HUES6 (cell line): Measurements from ENCODE around the gene TPP2.

Source experiments
- H3K27ac ChIP-seq: 2 replicates; pipeline ENCODE4 v1.7.0; 2013; ENCODE audit warnings: low read depth, mild to moderate bottlenecking, low read length, inconsistent platforms
- H3K27me3 ChIP-seq: 2 replicates; pipeline ENCODE4 v1.6.1; 2013; ENCODE audit warnings: low read length; ENCODE audit not compliant: control insufficient read depth, insufficient read depth
- H3K36me3 ChIP-seq: 2 replicates; pipeline ENCODE4 v1.6.1; 2013; ENCODE audit warnings: low read length; ENCODE audit not compliant: control insufficient read depth, insufficient read depth
- H3K4me1 ChIP-seq: 2 replicates; pipeline ENCODE4 v1.6.1; 2013; ENCODE audit warnings: low read length; ENCODE audit not compliant: control insufficient read depth, insufficient read depth
- H3K4me3 ChIP-seq: 2 replicates; pipeline ENCODE4 v1.5.1; 2013; ENCODE audit warnings: low read depth, low read length
- H3K9ac ChIP-seq: one replicate; pipeline ENCODE4 v1.6.1; 2013; ENCODE audit warnings: mild to moderate bottlenecking, low read length
- H3K9me3 ChIP-seq: 2 replicates; pipeline ENCODE4 v1.6.1; 2013; ENCODE audit warnings: low read depth, low read length; ENCODE audit not compliant: control insufficient read depth, insufficient read depth

Gene TPP2

GRCh38 chr13:102693776-102694175 lies 97.0 kb downstream of the TPP2 start:
- Histone ChIP-seq H3K9ac (no peak overlapping the region), H3K9me3 (peaks cover 4% of the 10 kb centered on the region; the same call in 1 of the 2 replicates), H3K4me1 (peaks cover 16% of the 10 kb centered on the region; the same call in 1 of the 2 replicates), H3K36me3 (no peaks in the 10 kb centered on the region), H3K27me3 (no peaks in the 10 kb centered on the region), H3K27ac (no peak overlapping the region), H3K4me3 (no peak overlapping the region)

DNA sequence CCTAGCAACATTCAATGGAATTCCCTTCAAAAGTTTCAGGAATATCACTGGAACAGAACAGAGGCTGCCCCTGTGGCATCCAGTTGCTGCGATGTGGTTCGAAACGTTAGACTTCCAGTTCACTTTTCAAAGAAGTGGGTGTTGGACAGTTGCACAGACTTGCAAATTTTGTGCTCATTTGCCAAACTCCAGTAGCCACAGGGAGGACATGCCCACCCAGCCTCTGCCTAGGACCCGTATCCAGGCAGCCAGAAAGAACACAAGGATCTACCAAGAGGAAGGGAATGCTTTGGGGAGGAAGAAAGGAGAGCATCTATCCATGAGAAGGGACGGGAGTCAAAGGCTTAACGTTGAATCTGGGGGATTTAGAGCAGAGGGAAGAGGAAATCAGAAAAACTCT lies 98.2 kb downstream of the TPP2 start, which contains the start of gene METTL21C:
Gene METTL21C (minus strand): TSS at position 108 of the 400 bp plus-strand sequence. CDS start 546 bp downstream, outside the sequence.
- Histone ChIP-seq H3K9ac (no peak within 1 kb of the TSS), H3K4me3 (no peak within 1 kb of the TSS), H3K9me3 (peaks cover 8% of the 10 kb centered on the region; the same call in 1 of the 2 replicates), H3K27ac (no peak within 1 kb of the TSS), H3K36me3 (no peaks in the 10 kb centered on the region), H3K4me1 (peaks cover 16% of the 10 kb centered on the region; the same call in 1 of the 2 replicates), H3K27me3 (no peaks in the 10 kb centered on the region)

DNA sequence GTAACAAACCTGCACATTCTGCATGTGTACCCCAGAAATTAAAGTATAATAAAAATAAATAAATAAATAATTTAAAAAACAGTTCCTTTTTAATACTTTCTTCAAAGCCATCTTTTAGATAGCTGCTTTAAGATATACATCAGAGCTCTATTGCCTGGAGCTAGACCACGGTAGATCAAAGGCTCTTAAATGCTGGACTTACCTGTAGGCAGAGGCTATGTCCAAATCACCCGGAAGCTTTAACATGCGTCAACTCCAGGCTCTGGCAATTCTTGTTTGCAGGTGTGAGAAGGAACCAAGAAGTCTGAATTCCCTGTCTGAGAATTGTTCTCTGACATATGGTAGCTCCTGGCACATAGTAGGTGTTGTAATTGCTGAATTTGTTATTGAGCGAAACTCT lies 99.7 kb downstream of the TPP2 start:
- Histone ChIP-seq H3K9me3 (peaks cover 8% of the 10 kb centered on the region; the same call in 1 of the 2 replicates), H3K27me3 (no peaks in the 10 kb centered on the region), H3K27ac (no peak overlapping the region), H3K36me3 (no peaks in the 10 kb centered on the region), H3K9ac (no peak overlapping the region), H3K4me3 (no peak overlapping the region), H3K4me1 (peaks cover 19% of the 10 kb centered on the region; the same call in 1 of the 2 replicates)

DNA sequence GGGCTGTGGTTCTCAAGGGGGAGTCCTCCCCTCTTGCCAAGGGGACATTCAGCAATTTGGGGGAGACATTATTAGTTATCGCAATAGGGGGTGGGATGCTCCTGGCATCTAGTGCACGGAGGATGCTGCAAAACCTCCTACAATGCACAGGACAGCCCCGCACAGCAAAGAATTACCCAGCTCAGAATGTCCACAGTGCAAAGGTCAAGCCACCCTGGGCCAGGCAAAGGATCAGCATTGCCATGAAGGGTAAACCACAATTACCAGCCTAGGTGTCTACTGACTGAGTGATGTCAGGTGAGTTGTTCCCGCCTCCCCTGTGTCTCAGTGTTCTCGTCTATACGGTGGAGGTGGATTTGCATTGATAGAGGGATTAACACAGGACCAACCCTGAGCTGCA lies 100.5 kb downstream of the TPP2 start:
- Histone ChIP-seq H3K4me3 (no peak overlapping the region), H3K27ac (no peak overlapping the region), H3K36me3 (no peaks in the 10 kb centered on the region), H3K4me1 (peaks cover 11% of the 10 kb centered on the region; the same call in 1 of the 2 replicates), H3K27me3 (no peaks in the 10 kb centered on the region), H3K9me3 (peaks cover 8% of the 10 kb centered on the region; the same call in 1 of the 2 replicates), H3K9ac (no peak overlapping the region)

DNA sequence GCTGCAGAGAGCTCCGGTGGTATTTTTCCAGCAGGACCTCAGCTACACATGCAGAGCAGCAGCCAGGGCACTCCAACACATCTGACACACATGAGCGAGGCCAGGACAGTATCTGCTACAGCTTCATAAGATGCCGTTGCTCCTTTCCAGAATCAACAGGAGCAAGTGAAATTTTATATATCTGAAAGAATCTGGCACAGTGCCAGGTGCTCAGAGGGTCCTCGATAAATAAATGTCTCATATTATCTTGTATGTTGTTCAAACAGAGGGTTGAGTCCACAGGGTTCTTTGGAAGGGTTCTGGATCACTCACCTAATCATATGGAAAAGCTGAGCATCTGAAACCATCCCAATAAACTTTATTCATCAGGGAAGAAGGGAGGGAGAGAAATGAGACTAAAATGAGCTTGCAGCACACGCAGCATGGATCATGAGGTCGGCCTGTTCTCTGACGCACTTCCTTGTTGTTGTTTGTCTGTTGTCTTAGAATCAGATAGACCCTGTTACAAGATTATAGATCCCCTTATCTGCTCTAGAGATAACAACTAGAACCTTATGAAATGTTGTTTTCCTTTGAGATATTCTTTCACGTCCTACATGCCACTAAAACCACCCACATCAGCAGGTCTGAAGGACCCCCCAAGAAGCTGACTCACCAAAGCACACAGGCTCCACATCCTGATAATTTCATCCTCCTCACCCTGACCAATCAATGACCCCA lies 101.3 kb downstream of the TPP2 start:
- H3K9ac ChIP-seq: no peak overlapping the region
- H3K4me1 ChIP-seq: 0 out of 2 replicates have a peak, but pooled peaks cover 4% of the 10 kb centered on the region
- no peak overlapping the region for H3K27ac ChIP-seq
- no peak overlapping the region for H3K4me3 ChIP-seq
- no peaks in the 10 kb centered on the region for H3K36me3 ChIP-seq
- H3K9me3 ChIP-seq: peaks cover 8% of the 10 kb centered on the region; the same call in 1 of the 2 replicates
- no peaks in the 10 kb centered on the region for H3K27me3 ChIP-seq

DNA sequence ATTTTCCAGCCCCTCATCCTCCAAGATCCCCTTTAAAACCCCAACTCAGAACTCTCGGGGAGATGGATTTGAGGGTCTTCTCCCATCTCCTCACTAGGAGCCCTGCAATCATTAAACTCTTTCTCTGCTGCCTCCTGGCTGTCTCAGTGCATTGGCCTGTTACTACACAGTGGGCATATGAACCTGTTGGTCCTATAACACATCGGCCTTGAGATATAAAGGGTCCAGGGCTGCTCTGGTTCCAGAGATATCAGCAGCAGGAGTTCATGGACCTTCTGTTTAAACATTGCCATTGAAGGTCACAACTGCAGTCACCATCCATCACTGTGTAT lies 101.8 kb downstream of the TPP2 start:
- Histone ChIP-seq H3K4me1 (0 out of 2 replicates have a peak, but pooled peaks cover 4% of the 10 kb centered on the region), H3K36me3 (no peaks in the 10 kb centered on the region), H3K9ac (no peak overlapping the region), H3K9me3 (peaks cover 8% of the 10 kb centered on the region; the same call in 1 of the 2 replicates), H3K27me3 (no peaks in the 10 kb centered on the region), H3K4me3 (no peak overlapping the region), H3K27ac (no peak overlapping the region)

GRCh38 chr13:102699504-102699903 lies 102.7 kb downstream of the TPP2 start:
- H3K36me3 ChIP-seq: no peaks in the 10 kb centered on the region
- no peak overlapping the region for H3K4me3 ChIP-seq
- H3K27ac ChIP-seq: no peak overlapping the region
- H3K27me3 ChIP-seq: no peaks in the 10 kb centered on the region
- 0 out of 2 replicates have a peak, but pooled peaks cover 4% of the 10 kb centered on the region for H3K4me1 ChIP-seq
- no peak overlapping the region for H3K9ac ChIP-seq
- peaks cover 8% of the 10 kb centered on the region; the same call in 1 of the 2 replicates for H3K9me3 ChIP-seq

DNA sequence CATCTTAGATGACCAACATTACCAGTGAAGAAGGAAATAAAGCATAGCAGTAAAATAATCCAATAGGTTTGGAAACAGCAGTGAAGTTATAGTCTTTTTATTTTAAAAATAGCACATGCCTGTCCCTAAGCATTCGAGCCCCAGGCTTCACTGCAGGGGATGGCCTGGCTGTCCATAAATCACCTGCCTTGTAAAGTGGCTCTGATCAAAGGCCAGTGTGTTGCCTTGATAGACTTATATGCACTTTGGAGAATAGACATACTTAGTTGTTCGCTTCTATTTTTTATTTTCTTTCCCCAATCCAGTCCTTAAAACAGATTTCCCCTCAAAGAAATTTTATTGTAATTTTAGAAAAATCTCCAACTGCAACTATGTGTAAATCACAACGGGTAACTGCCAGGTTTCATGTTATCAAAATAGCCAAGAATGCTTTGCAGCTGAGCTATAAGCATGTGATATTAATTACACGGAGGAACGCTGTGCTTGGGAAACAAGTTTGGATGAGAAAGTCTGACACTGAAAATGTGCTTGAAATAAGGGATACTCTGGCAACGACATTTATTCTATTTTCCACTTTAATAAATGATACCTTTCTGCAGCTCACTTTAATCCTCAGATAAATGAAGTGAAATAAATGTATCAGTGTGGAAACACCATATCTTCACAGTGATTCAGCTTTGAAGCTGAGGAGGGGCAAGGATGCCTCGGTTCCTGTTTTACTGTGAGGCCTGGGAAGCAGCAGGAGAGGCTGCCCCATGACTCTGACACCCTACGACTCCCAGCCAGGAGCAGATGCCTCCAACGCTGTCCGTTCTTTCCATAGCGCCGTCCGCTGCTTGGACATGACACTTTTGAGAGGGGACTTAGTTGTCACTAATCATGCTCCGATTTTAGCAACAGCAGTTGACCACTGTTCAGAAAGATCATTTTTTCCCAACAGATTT lies 103.6 kb downstream of the TPP2 start:
- no peak overlapping the region for H3K9ac ChIP-seq
- H3K27ac ChIP-seq: no peak overlapping the region
- H3K4me1 ChIP-seq: 0 out of 2 replicates have a peak, but pooled peaks cover 4% of the 10 kb centered on the region
- peaks cover 8% of the 10 kb centered on the region; the same call in 1 of the 2 replicates for H3K9me3 ChIP-seq
- H3K36me3 ChIP-seq: no peaks in the 10 kb centered on the region
- H3K27me3 ChIP-seq: no peaks in the 10 kb centered on the region
- no peak overlapping the region for H3K4me3 ChIP-seq

DNA sequence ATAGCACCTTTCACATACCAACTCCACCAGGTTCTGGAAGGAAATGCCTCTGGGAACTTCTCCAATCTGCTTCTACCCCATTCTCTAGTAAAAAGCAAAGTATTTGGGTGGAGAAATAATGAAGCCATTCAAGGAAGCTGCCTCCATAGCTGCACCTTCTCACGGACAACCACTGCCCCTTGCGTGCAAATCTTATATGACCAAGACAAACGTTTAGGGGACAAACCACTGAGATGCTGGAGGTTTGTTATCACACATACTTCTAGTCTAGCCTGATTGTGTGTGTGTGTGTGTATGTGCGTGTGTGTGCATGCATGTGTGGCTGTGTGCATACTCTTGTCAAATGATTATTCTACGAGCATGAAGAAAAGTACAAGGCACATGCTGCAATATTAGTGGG lies 104.5 kb downstream of the TPP2 start:
- H3K9ac ChIP-seq: no peak overlapping the region
- no peak overlapping the region for H3K27ac ChIP-seq
- no peaks in the 10 kb centered on the region for H3K27me3 ChIP-seq
- no peaks in the 10 kb centered on the region for H3K36me3 ChIP-seq
- H3K9me3 ChIP-seq: peaks cover 8% of the 10 kb centered on the region; the same call in 1 of the 2 replicates
- no peak overlapping the region for H3K4me3 ChIP-seq
- H3K4me1 ChIP-seq: 0 out of 2 replicates have a peak, but pooled peaks cover 4% of the 10 kb centered on the region

GRCh38 chr13:102702965-102703725 lies 106.4 kb downstream of the TPP2 start:
- no peak overlapping the region for H3K9ac ChIP-seq
- no peaks in the 10 kb centered on the region for H3K36me3 ChIP-seq
- no peak overlapping the region for H3K27ac ChIP-seq
- 0 out of 2 replicates have a peak, but pooled peaks cover 4% of the 10 kb centered on the region for H3K4me1 ChIP-seq
- no peak overlapping the region for H3K4me3 ChIP-seq
- H3K9me3 ChIP-seq: peaks cover 8% of the 10 kb centered on the region; the same call in 1 of the 2 replicates
- H3K27me3 ChIP-seq: no peaks in the 10 kb centered on the region
